K562 (cell line): ENCODE data around the gene ERFL. TPM values are rescaled to one million over a fixed set of nuclear protein-coding genes. Genes with fewer than 3 reads are reported as not detected.

Experiments used
- BCLAF1 ChIP-seq, 2 experiments: fragments of 450-650 bp in 1 of 2; IDR thresholded peaks; 2 replicates each; pipeline ENCODE4 v1.6.1; 2011 to 2017; ENCODE audit warnings: low read depth in 2 of 2, antibody characterized with exemption in 1 of 2, borderline replicate concordance in 1 of 2, low read length in 1 of 2, mild to moderate bottlenecking in 1 of 2, mixed read lengths in 1 of 2; ENCODE audit not compliant: control insufficient read depth in 1 of 2
- LCOR ChIP-seq: sonication (generic); formaldehyde crosslinking; IDR thresholded peaks from 2 replicates; pipeline ENCODE4 v1.8.0; 2022; ENCODE audit warnings: mild to moderate bottlenecking, missing genetic modification reagents
- NFE2 ChIP-seq: IDR thresholded peaks from 2 replicates; pipeline ENCODE4 v1.6.1; 2014; ENCODE audit warnings: antibody characterized with exemption, low read depth
- NFYB ChIP-seq: IDR thresholded peaks from 2 replicates; pipeline ENCODE4 v1.6.1; 2011; ENCODE audit warnings: mild to moderate bottlenecking, moderate library complexity; ENCODE audit not compliant: insufficient read length; ENCODE audit errors: extremely low read depth
- PATZ1 ChIP-seq: fragments of 250-450 bp; sonication (Bioruptor Pico); IDR thresholded peaks from 2 replicates; pipeline ENCODE4 v1.5.0; 2020; ENCODE audit warnings: mild to moderate bottlenecking, borderline replicate concordance
- POLR2A ChIP-seq: fragments of 450-650 bp; conservative IDR thresholded peaks from 2 replicates; pipeline ENCODE4 v1.6.1; 2016
- RCOR1 ChIP-seq, 2 experiments: IDR thresholded peaks; 2 replicates each; pipeline ENCODE4 v1.6.1; 2012; ENCODE audit warnings: low read depth in 2 of 2, low read length in 2 of 2, borderline replicate concordance in 1 of 2, improper control_type of control experiment in 1 of 2
- SLC30A9 ChIP-seq: fragments of 250-450 bp; sonication (Bioruptor Pico); IDR thresholded peaks from 2 replicates; pipeline ENCODE4 v1.8.0; 2022; ENCODE audit warnings: mild to moderate bottlenecking, moderate library complexity
- SUPT5H ChIP-seq: fragments of 450-650 bp; IDR thresholded peaks from 2 replicates; pipeline ENCODE4 v1.6.1; 2016
- polyA plus RNA-seq, 8 experiments: library from polyadenylated mRNA; depleted of rRNA in 4 of 8; stranded (reverse) in 5 of 8; unstranded in 3 of 8; fragments of >200 nt; fragmentation: Nextera tagmentation in 2 of 8; fragmentation: Illumina TruSeq in 1 of 8; extraction: Ambion mirVana in 2 of 8; extraction: Trizol in 1 of 8; gene quantifications; 2 replicates each; pipeline versions ENCODE4 v1.2.1 to v1.2.3, GENCODE V29; 2011 to 2014; ENCODE audit warnings: inconsistent platforms in 1 of 8, missing spikeins in 1 of 8
- total RNA-seq, 7 experiments: library from RNA; depleted of rRNA in 6 of 7; stranded (reverse); fragments of >200 nt in 6 of 7; fragmentation: Illumina TruSeq in 2 of 7; extraction: Trizol in 2 of 7; gene quantifications; 2 replicates each; pipeline versions ENCODE4 v1.2.1 to v1.2.3, GENCODE V29; 2011 to 2021; ENCODE audit warnings: low replicate concordance in 1 of 7

ERFL gene
- total and polyA plus RNA-seq, 9 of the 15 experiments (the other 6 are each of a cell fraction or from before 2014, with no cell fraction given), result 0.07 to 0.75 (median 0.32) TPM; not detected in 4

DNA sequence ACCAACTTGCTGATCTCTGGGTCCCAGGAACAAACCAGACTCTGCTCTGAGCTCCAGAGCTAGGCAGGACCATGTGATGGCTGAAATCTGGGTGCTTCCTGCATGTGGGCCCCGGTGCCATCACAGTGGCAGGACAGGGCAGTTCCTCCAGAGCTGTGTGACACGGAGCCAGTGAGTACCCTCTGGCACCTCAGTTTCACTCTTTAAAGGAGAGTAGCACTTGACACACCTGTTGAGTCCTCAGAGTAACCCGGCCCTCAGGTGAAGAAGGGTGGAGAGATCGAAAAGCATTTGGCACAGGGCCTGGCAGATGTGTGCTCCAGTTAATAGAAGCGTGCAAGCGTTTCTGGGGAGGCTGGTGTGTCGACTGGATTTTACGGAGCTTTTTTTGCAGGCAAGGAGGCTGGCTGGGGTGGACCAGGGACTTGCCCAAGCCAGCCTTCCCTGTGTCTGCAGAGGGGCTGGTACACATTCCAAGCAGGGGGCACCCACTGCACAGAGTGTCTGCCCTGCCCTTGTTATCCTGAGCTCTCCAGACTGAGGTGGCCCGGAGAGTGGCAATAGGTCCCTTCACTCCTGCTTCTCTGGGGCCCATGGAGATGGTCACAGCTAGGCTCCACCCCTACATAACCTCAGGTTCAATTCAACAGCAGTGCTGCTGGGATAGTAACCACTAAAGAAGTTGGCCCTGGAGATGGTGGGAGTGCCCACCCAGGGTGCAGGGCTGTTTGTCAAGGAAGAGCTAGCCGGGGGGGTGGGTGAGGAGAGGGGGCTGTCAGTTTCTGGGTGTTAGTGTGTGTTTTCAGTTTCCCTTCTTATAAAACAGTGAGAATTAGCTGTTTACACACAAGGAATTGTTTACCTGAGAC, 59.9 kb downstream of the ERFL start (continued):
- TF ChIP-seq SLC30A9 (CRISPR knock-in tag) (no peak), NFE2 (no peak), POLR2A (peak; percentile 51; the same call in 1 of the 2 replicates), BCLAF1 (IDR thresholded peaks at IDR 0.05; ENCODE audit: borderline replicate concordance in 1 of 2, control insufficient read depth in 1 of 2, low read depth in 2 of 2, low read length in 1 of 2) (no peak), PATZ1 (no peak), LCOR (no peak), RCOR1 (IDR thresholded peaks at IDR 0.05; ENCODE audit: borderline replicate concordance in 1 of 2, low read depth in 2 of 2, low read length in 2 of 2) (no peak), SUPT5H (0 out of 2 replicates have a peak, but pooled peaks have one; percentile 14), NFYB (no peak)
